ENCODE data around the gene PVALB.

Gene PVALB

DNA sequence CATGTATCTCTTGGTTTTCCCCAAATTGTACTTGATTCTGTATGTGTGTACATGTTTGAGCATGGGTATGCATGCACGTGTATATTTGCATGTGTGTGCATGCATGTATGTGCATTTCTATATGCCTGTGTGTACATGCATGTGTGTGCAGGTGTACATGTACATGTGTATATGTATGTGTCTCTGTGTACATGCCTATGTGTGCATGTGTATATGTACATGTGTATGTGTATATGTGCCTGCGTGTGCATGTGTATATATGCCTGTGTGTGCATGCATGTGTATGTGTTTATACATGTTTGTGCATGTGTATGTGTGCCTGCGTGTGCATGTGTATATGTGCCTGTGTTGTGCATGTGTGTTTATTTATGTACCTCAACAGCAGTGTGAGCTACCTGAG lies 38.6 kb upstream of the PVALB start:
- TF ChIP-seq, protein P1, sequence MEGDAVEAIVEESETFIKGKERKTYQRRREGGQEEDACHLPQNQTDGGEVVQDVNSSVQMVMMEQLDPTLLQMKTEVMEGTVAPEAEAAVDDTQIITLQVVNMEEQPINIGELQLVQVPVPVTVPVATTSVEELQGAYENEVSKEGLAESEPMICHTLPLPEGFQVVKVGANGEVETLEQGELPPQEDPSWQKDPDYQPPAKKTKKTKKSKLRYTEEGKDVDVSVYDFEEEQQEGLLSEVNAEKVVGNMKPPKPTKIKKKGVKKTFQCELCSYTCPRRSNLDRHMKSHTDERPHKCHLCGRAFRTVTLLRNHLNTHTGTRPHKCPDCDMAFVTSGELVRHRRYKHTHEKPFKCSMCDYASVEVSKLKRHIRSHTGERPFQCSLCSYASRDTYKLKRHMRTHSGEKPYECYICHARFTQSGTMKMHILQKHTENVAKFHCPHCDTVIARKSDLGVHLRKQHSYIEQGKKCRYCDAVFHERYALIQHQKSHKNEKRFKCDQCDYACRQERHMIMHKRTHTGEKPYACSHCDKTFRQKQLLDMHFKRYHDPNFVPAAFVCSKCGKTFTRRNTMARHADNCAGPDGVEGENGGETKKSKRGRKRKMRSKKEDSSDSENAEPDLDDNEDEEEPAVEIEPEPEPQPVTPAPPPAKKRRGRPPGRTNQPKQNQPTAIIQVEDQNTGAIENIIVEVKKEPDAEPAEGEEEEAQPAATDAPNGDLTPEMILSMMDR (conservative IDR thresholded peaks at IDR 0.05; ENCODE audit: low read length): no peak
- no peak for DNase-seq (ENCODE audit: low read depth)
- H3K4me3 ChIP-seq (ENCODE audit: low read length): no peak overlapping the region

DNA sequence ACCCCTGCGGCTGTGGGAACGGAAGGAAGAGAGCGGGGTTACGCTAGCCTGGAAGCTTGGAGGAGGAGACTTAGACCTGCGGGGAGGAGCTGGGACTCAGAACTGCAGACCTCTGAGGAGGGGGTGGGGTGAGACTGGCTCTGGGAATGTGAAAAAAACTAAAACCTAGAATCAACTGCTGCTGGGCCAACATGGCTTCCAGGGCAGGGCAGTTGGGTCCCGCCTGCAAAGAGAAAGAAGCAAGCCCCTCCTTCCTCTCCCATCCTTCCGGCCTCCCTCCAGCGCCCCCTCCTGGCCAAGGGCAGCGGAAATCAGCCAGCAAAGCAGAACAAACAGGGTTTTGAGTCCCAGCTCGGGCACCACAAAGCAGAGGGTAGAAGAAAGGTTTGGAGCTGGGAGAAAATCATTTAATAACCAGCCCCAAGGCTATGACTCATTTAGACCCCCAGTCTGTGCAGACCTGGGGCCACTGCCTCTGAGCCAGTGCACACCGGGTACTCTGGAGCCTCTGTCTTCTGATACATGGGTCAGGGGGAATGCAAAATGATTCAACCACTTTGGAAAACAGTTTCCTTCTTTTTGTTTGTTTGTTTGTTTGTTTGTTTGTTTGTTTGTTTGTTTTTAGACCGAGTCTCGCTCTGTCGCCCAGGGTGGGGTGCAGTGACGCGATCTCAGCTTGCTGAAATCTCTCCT lies 36.7 kb upstream of the PVALB start:
- TF ChIP-seq, protein P1 (conservative IDR thresholded peaks at IDR 0.05; ENCODE audit: low read length): peak; percentile 52
- peak; percentile 18 for DNase-seq (ENCODE audit: low read depth)

DNA sequence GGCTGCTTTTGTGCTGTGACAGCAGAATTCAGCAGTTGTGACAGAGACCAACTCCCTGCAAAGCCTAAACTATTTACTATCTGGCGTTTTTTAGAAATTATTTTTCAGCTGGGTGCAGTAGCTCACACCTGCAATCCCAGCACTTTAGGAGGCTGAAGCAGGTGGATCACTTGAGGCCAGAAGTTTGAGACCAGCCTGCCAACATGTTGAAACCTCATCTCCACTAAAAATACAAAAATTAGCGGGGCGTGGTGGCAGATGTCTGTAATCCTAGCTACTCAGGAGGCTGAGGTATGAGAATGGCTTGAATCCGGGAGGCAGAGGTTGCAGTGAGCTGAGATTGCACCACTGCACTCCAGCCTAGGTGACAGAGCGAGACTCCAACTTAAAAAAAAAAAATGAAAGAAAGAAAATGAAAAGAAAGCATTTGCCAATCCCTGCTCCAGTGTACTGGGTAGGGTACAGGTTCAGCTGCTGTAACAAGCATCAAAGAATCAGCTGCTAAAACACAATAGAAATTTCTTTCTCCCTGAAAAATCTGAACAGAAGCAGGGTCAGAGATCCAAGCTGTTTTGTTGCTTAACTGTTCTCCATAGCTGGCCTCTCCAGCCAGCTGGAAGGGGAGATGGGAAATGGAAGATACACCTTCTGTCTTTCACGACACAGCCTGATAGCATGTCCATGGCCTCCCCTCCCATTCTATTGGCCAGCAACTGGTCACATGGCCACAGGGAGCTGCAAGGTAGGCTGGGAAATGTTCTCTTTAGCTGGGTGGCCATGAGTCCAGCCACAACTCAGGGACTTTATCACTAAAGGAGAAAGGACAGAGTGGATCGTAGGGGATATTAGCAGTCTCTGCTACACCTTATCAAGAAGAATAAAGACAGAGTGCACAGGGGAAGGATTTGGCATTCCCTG lies 35.5 kb upstream of the PVALB start:
- DNase-seq (ENCODE audit: low read depth): no peak
- no peak overlapping the region for H3K4me3 ChIP-seq (ENCODE audit: low read length)
- TF ChIP-seq, protein P1 (conservative IDR thresholded peaks at IDR 0.05; ENCODE audit: low read length): no peak

More for the DNA sequence above, 36.7 kb upstream of the PVALB start:
- H3K4me3 ChIP-seq (ENCODE audit: low read length): no peak overlapping the region

DNA sequence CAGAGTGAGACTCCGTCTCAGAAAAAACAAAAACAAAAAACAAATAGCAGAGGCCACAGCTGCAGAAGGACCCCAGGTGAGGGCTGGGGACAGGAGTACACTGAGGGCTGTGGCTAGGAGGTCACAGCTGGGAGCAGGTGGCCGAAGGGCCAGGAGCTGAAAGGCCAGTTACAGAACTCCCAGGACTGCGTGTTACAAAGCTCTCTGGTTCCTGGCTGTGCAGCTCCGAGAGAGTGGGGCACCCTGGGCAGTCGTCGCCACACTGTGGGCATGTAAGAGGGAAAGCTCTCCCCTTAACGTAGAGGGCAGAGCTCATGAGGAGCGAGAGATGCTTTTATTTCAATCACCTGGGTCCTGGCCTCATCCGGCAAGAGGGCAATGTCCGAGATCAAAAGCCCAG lies 33.8 kb upstream of the PVALB start:
- TF ChIP-seq, protein P1 (conservative IDR thresholded peaks at IDR 0.05; ENCODE audit: low read length): no peak
- H3K4me3 ChIP-seq (ENCODE audit: low read length): no peak overlapping the region
- no peak for DNase-seq (ENCODE audit: low read depth)

DNA sequence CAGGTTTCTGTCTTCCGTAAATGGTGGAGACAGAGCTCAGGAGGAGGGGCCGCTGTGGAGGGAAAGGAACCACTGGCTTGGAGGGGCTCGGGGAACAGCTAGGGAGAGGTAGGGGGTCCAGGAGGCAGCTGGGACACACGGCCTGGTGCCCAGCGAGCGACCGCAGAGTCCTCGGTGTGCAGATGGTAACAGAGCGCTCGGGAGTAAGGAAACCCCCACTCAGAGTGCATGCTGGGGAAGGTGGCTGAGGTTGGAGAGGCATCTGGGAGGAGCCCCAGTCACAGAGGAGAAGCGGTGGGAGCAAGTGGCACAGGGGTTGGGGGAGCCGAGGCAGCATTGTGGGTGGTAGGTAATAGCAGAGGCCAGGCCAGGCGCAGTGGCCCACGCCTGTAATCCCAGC lies 33.2 kb upstream of the PVALB start:
- TF ChIP-seq, protein P1 (conservative IDR thresholded peaks at IDR 0.05; ENCODE audit: low read length): no peak
- no peak for DNase-seq (ENCODE audit: low read depth)
- H3K4me3 ChIP-seq (ENCODE audit: low read length): no peak overlapping the region

DNA sequence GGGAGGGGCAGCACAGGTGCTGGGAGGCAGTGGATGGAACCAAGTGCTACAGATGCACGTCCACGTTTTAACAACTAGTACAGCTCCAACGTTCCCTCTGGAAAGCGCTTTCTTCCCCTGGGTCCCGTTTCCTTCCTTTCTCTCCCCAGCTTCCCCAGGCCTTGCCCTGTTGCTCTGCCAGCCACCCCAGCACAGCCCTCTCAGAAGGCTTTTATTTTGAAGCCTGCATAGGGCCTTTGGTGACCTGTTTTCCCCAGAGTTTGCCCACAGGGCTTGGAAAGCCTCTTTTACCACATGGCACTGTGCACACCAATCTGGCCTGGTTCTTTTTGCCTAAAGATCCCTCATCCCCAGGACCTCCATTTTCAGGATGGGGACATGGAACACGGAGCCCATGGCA lies 30.1 kb upstream of the PVALB start:
- TF ChIP-seq, protein P1 (conservative IDR thresholded peaks at IDR 0.05; ENCODE audit: low read length): no peak
- no peak overlapping the region for H3K4me3 ChIP-seq (ENCODE audit: low read length)

More for the DNA sequence above, 30.1 kb upstream of the PVALB start:
- DNase-seq (ENCODE audit: low read depth): no peak
